ENCODE results near the gene RAD51B.

The RAD51B gene

GRCh38 chr14:68271913-68272391 lies 452.4 kb downstream of the RAD51B start:
- in situ Hi-C loops (cut with HindIII; ENCODE audit: low sequenced_read_pairs), result no loop called here

GRCh38 chr14:68273413-68273812 lies 453.8 kb downstream of the RAD51B start:
- in situ Hi-C loops (cut with HindIII; ENCODE audit: low sequenced_read_pairs), result no loop called here
- H3K4me3 ChIP-seq (ENCODE audit: low read depth, low read length), result no peak overlapping the region
- DNase-seq (ENCODE audit: low read depth, low spot score), result no peak
- no peak for TF ChIP-seq CTCF (IDR thresholded peaks at IDR 0.05; ENCODE audit: low read depth, low read length)

More at GRCh38 chr14:68271913-68272391, 452.4 kb downstream of the RAD51B start:
- DNase-seq (ENCODE audit: low read depth, low spot score), result no peak
- TF ChIP-seq CTCF (IDR thresholded peaks at IDR 0.05; ENCODE audit: low read depth, low read length), result no peak
- H3K4me3 ChIP-seq (ENCODE audit: low read depth, low read length), result no peak overlapping the region

- DNase-seq (ENCODE audit: low read depth, low spot score), result no peak
- H3K4me3 ChIP-seq (ENCODE audit: low read depth, low read length), result no peak overlapping the region
- TF ChIP-seq CTCF (IDR thresholded peaks at IDR 0.05; ENCODE audit: low read depth, low read length), result no peak
- in situ Hi-C loops (cut with HindIII; ENCODE audit: low sequenced_read_pairs), result no loop called here
Measured at GRCh38 chr14:68274725-68275124, 455.1 kb downstream of the RAD51B start.

GRCh38 chr14:68278576-68279436 lies 459.2 kb downstream of the RAD51B start:
- DNase-seq (ENCODE audit: low read depth, low spot score), result peak; percentile 87
- no peak for TF ChIP-seq CTCF (IDR thresholded peaks at IDR 0.05; ENCODE audit: low read depth, low read length)
- no peak overlapping the region for H3K4me3 ChIP-seq (ENCODE audit: low read depth, low read length)
- in situ Hi-C loops (cut with HindIII; ENCODE audit: low sequenced_read_pairs), result no loop called here

GRCh38 chr14:68279437-68279720 lies 459.8 kb downstream of the RAD51B start:
- TF ChIP-seq CTCF (IDR thresholded peaks at IDR 0.05; ENCODE audit: low read depth, low read length), result no peak
- in situ Hi-C loops (cut with HindIII; ENCODE audit: low sequenced_read_pairs), result no loop called here

GRCh38 chr14:68279777-68280233 lies 460.2 kb downstream of the RAD51B start:
- no peak overlapping the region for H3K4me3 ChIP-seq (ENCODE audit: low read depth, low read length)
- DNase-seq (ENCODE audit: low read depth, low spot score), result no peak
- in situ Hi-C loops (cut with HindIII; ENCODE audit: low sequenced_read_pairs), result no loop called here
- TF ChIP-seq CTCF (IDR thresholded peaks at IDR 0.05; ENCODE audit: low read depth, low read length), result no peak

More at GRCh38 chr14:68279437-68279720, 459.8 kb downstream of the RAD51B start:
- no peak for DNase-seq (ENCODE audit: low read depth, low spot score)
- no peak overlapping the region for H3K4me3 ChIP-seq (ENCODE audit: low read depth, low read length)
